Loucy (cell line): ENCODE results near the gene ZNF593.

Experiments
- CTCF ChIP-seq: fragments of 200-600 bp; sonication (generic); conservative IDR thresholded peaks from 2 replicates; pipeline ENCODE4 v1.5.1; 2014; ENCODE audit warnings: mild to moderate bottlenecking, antibody characterized with exemption, low read length
- EZH2phosphoT487 ChIP-seq: fragments of 200-600 bp; IDR thresholded peaks from 2 replicates; pipeline ENCODE4 v1.6.1; 2018; ENCODE audit warnings: antibody characterized with exemption, mild to moderate bottlenecking, moderate library complexity, borderline replicate concordance

GRCh38 chr1:26148887-26149286 is 20.8 kb upstream of the ZNF593 start:
- TF ChIP-seq CTCF: no peak
- no peak for TF ChIP-seq EZH2phosphoT487
